PC-3 (cell line): ENCODE data around the gene DHFR. TPM values are rescaled to one million over a fixed set of nuclear protein-coding genes. Genes with fewer than 3 reads are reported as not detected.

Experiments
- ATAC-seq: fragments of 200-7000 bp; cut with Tn5 transposase; 2 replicates; pipeline ENCODE4 v1.9.1; 2020; ENCODE audit warnings: mild to moderate bottlenecking, moderate library complexity
- Bru-seq: library from RNA; stranded (reverse); fragments of 400-500 nt; gene quantifications from one replicate; lab custom pipeline; 2021; lab: Mats Ljungman, UMichigan
- BruChase-seq, 2 experiments: library from RNA; stranded (reverse); fragments of 400-500 nt; gene quantifications; one replicate each; lab custom pipeline; 2021; lab: Mats Ljungman, UMichigan
- BruUV-seq: library from RNA; stranded (reverse); fragments of 400-500 nt; replicated peaks from 2 replicates; lab custom pipeline; 2021; lab: Mats Ljungman, UMichigan
- CTCF ChIA-PET: fragments of 300-600 bp; sonication (Branson Sonifier 250); formaldehyde crosslinking; loops from one replicate; lab custom pipeline; 2022; ENCODE audit warnings: antibody characterized with exemption; lab: Charles Lee
- POLR2A ChIA-PET: fragments of 300-600 bp; sonication (Branson Sonifier 250); formaldehyde crosslinking; loops from one replicate; lab custom pipeline; 2022; ENCODE audit warnings: antibody characterized with exemption; ENCODE audit not compliant: unreplicated experiment; lab: Charles Lee
- DNase-seq: peaks from one replicate; pipeline ENCODE4 v3.0.0-alpha.2; 2015
- H2AFZ ChIP-seq: fragments of 300-600 bp; sonication (generic); 2 replicates; pipeline ENCODE4 v1.6.0; 2016; ENCODE audit warnings: antibody characterized with exemption, low read length
- H3F3A ChIP-seq: fragments of 300-600 bp; sonication (generic); one replicate; pipeline ENCODE4 v1.6.0; 2017; ENCODE audit warnings: antibody characterized with exemption, low read length, control low read depth, mild to moderate bottlenecking; ENCODE audit not compliant: unreplicated experiment
- H3K27ac ChIP-seq: fragments of 300-600 bp; sonication (generic); 2 replicates; pipeline ENCODE4 v1.5.1; 2016; ENCODE audit warnings: mild to moderate bottlenecking, low read length
- H3K27me3 ChIP-seq: fragments of 300-600 bp; sonication (generic); 2 replicates; pipeline ENCODE4 v1.6.1; 2016; ENCODE audit warnings: low read length, mixed read lengths
- H3K36me3 ChIP-seq: fragments of 300-600 bp; sonication (generic); 2 replicates; pipeline ENCODE4 v1.6.1; 2016; ENCODE audit warnings: low read depth, mixed run types, low read length, mixed read lengths
- H3K4me1 ChIP-seq: fragments of 300-600 bp; sonication (generic); 2 replicates; pipeline ENCODE4 v1.5.1; 2016; ENCODE audit warnings: low read length; ENCODE audit not compliant: insufficient read depth
- H3K4me2 ChIP-seq: fragments of 300-600 bp; sonication (generic); 2 replicates; pipeline ENCODE4 v1.6.0; 2016; ENCODE audit warnings: low read length
- H3K4me3 ChIP-seq: fragments of 300-600 bp; sonication (generic); 2 replicates; pipeline ENCODE4 v1.5.1; 2016; ENCODE audit warnings: mild to moderate bottlenecking, low read length, mixed read lengths
- H3K79me2 ChIP-seq: fragments of 300-600 bp; sonication (generic); 2 replicates; pipeline ENCODE4 v1.6.1; 2017; ENCODE audit warnings: low read length, mixed read lengths
- H3K9ac ChIP-seq: fragments of 300-600 bp; sonication (generic); 2 replicates; pipeline ENCODE4 v1.6.0; 2016; ENCODE audit warnings: mild to moderate bottlenecking, low read length
- H3K9me2 ChIP-seq: fragments of 300-600 bp; sonication (generic); replicated peaks from 2 replicates; pipeline ENCODE4 v1.6.1; 2016; ENCODE audit warnings: mixed run types, low read length, mixed read lengths
- H3K9me3 ChIP-seq: fragments of 300-600 bp; sonication (generic); 2 replicates; pipeline ENCODE4 v1.6.1; 2016; ENCODE audit warnings: low read length, mixed read lengths
- H4K20me1 ChIP-seq: fragments of 300-600 bp; sonication (generic); 2 replicates; pipeline ENCODE4 v1.6.1; 2016; ENCODE audit warnings: low read length, mixed read lengths
- CTCF ChIP-seq: fragments of 300-600 bp; sonication (generic); conservative IDR thresholded peaks from 2 replicates; pipeline ENCODE4 v1.5.1; 2017; ENCODE audit warnings: antibody characterized with exemption, low read depth, mild to moderate bottlenecking, low read length
- EZH2 ChIP-seq: fragments of 300-600 bp; sonication (generic); IDR thresholded peaks from one replicate; pipeline ENCODE4 v1.6.1; 2017; ENCODE audit warnings: antibody characterized with exemption, mild to moderate bottlenecking, low read length; ENCODE audit not compliant: unreplicated experiment
- EZH2phosphoT487 ChIP-seq: fragments of 300-600 bp; sonication (generic); IDR thresholded peaks from 2 replicates; pipeline ENCODE4 v1.6.1; 2018; ENCODE audit warnings: mild to moderate bottlenecking, antibody characterized with exemption, low read length, borderline replicate concordance
- intact Hi-C: fragments of 100-400 bp; cut with micrococcal nuclease; formaldehyde crosslinking; loops from 2 replicates; pipeline ENCODE4 v1.9.0; 2023
- long read RNA-seq: library from polyadenylated mRNA; unstranded; transcript quantifications from one replicate; pipeline ENCODE4 v2.0.0, GENCODE V29; 2021; ENCODE audit not compliant: unreplicated experiment
- total RNA-seq: library from RNA; depleted of rRNA; stranded (reverse); fragments of >200 nt; gene quantifications from 2 replicates; pipeline ENCODE4 v1.2.3, GENCODE V29; 2014; rRNA removed

Gene DHFR
- total RNA-seq (21.4 and 22.0 TPM in 2 replicates), Bru-seq, nascent RNA (percentile 60 among the genes with signal in this experiment), BruChase-seq, experiment 1, labeled RNA remaining after a 6-hour chase (percentile 51 among the genes with signal in this experiment), BruChase-seq, experiment 2, labeled RNA remaining after a 2-hour chase (percentile 46 among the genes with signal in this experiment)
- long read RNA-seq, partial matches to known transcripts: 0 of 5 reads
- long read RNA-seq, other reads (novel, unspliced or antisense): 1 of 5 reads

GRCh38 chr5:80654391-80655230 is at the start of gene DHFR, which contains the start of gene MSH3:
DHFR (minus strand) TSS chr5:80654983; CDS start chr5:80654489, 494 bp downstream.
MSH3 (plus strand) TSS chr5:80654652; CDS start chr5:80654728, 76 bp downstream.
- DNase-seq: peak; percentile 88
- no peak for TF ChIP-seq EZH2
- peak; percentile 30; the same call in 1 of the 2 replicates for TF ChIP-seq CTCF
- no peak for TF ChIP-seq EZH2phosphoT487
- H3K9me2 ChIP-seq: no peaks in the 10 kb centered on the region
- peak within 1 kb of the TSS; percentile 99 for H3K4me3 ChIP-seq
- peak within 1 kb of the TSS; percentile 68 for H2AFZ ChIP-seq
- peak within 1 kb of the TSS; percentile 69 for H3K27ac ChIP-seq
- BruUV-seq: no TSS peak
- peak; percentile 61 for ATAC-seq
- H3K36me3 ChIP-seq: 0 out of 2 replicates have a peak, but pooled peaks cover 8% of the 10 kb centered on the region
- peak within 1 kb of the TSS; percentile 91 for H3K9ac ChIP-seq
- no peaks in the 10 kb centered on the region for H3K27me3 ChIP-seq
- H3K9me3 ChIP-seq: no peaks in the 10 kb centered on the region
- intact Hi-C loops: loop anchor here (1.0 kb wide), 1 partner anchor 166 kb away; the partner anchor contains the start of gene FAM151B
- H3K4me2 ChIP-seq: peak within 1 kb of the TSS; percentile 95
- peaks cover 8% of the 10 kb centered on the region for H3K4me1 ChIP-seq
- H3K79me2 ChIP-seq: peaks cover 32% of the 10 kb centered on the region
- POLR2A ChIA-PET: no interaction called here
- H3F3A ChIP-seq: no peaks in the 10 kb centered on the region
- H4K20me1 ChIP-seq: peaks cover 10% of the 10 kb centered on the region; the same call in 1 of the 2 replicates
- CTCF ChIA-PET: no interaction called here

GRCh38 chr5:80704221-80704620 is 49.4 kb upstream of the DHFR start:
- Histone ChIP-seq H3K27ac (no peak overlapping the region), H3K4me3 (no peak overlapping the region), H3K9me2 (no peaks in the 10 kb centered on the region), H3K9ac (no peak overlapping the region), H3K36me3 (no peaks in the 10 kb centered on the region), H3K9me3 (no peaks in the 10 kb centered on the region), H4K20me1 (no peaks in the 10 kb centered on the region), H3F3A (no peaks in the 10 kb centered on the region), H3K4me1 (no peaks in the 10 kb centered on the region), H3K79me2 (no peaks in the 10 kb centered on the region), H3K27me3 (no peaks in the 10 kb centered on the region), H3K4me2 (no peak overlapping the region), H2AFZ (no peak overlapping the region)
- no TSS peak for BruUV-seq
- no peak for ATAC-seq
- CTCF ChIA-PET: no interaction called here
- POLR2A ChIA-PET: no interaction called here
- DNase-seq: no peak
- TF ChIP-seq EZH2: no peak
- TF ChIP-seq CTCF: no peak
- no peak for TF ChIP-seq EZH2phosphoT487
- intact Hi-C loops: no loop called here
